NCI-H128 (cell line): Measurements from ENCODE around the gene NUDT4B.
"Not testable (repeated sequence)": the region's sequence is repeated elsewhere in the genome, so short reads cannot be mapped to it uniquely, and the experiment has no call there.

Source experiments
- DNase-seq: peaks from one replicate; lab custom pipeline; 2025; ENCODE audit not compliant: unreplicated experiment; lab: John Stamatoyannopoulos, UW

Gene NUDT4B

DNA sequence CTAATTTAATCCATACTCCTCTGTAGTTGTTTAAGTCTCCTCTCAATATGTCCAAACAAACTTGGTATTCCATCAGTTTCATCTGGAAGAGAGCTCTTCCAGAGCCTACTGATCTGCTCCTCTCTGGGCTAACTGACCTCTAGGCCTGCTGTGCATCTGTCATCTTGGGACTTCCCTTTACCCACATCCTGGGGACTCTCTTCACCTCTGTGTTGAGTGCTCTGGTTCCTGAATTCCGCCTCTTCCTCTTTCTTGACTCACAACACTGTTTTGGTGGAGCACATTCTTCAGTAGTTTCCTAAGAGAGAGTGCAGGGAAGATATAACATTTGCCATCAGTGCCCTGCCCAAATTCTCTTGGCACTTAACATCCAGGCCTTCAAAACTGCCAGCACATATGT is 13.0 kb upstream of the NUDT4B start:
- not testable (repeated sequence) for DNase-seq

DNA sequence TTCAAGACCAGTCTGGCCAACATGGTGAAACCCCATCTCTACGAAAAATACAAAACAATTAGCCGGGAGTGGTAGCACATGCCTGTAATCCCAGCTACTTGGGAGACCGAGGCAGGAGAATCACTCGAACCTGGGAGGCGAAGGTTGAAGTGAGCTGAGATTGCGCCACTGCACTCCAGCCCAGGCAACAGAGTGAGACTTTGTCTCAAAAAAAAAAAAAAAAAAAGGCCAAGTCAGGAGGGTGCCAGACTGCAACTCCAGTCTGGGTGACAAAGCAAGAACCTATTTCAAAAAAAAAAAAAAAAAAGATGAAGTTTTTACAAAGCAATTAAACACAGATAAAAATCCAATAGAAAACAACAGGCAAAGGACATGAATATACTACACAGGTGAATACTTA is 9.9 kb upstream of the NUDT4B start:
- not testable (repeated sequence) for DNase-seq

DNA sequence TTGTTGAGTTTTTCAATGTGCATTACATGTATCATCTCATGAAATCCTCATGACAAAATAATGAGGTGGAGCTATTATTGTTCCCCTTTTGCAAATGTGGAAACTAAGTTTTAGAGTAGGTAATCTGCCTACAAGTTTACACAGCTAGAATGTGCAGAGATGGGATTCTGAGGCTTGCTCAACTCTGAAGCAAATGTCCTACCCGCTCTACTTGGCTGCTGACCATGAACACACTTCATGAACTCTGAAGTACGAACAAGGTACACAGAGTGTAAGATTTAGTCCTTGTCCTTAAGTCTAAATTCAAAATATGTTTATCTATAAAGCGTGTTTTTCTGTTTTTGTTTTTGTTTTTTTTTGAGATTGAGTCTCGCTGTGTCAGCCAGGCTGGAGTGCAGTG is 5.4 kb upstream of the NUDT4B start:
- not testable (repeated sequence) for DNase-seq

DNA sequence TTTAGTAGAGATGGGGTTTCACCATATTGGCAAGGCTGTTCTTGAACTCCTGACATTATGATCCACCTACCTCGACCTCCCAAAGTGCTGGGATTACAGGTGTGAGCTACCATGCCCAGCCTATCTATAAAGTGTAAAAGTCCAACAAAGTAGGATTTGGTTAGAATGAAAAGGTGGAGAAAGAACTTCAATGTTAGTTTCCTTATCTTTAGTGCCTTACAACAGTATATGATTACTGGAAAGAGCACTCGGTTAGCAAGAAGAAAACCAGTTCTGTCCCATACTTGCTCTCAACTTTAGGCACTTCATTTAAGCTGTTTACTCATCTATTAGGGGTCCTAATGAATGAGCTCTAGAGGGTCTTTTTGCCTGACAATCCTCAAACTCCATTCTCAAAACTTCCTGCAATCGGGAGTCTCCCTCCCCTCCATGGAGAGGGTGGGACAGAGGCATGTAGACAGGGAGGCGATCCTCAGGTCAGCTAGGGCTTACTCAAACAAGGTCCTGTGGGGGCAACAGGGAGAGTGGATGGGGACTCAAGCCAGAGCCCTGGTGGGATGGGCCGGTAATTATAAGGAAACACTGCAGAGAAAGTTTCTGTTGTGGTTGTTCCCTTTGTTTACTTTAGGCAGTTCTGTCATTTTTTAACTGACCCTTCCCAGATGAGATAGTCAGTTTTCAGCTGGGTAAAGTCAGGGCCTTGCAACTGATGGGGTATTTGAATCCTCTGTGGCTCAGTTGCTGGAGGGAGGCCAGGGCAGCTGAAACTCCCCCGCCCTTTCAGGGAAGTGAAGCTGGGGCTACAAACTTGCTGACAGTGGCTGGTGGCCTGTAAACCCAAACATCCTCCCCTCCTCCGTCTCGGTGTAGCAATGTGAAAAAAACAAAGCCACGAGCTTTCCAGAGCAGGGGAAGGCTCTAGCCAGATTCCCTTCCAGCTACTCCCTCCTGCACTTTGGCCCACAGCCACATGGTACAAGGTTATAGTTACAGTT is 4.6 kb upstream of the NUDT4B start:
- DNase-seq, result not testable (repeated sequence)

DNA sequence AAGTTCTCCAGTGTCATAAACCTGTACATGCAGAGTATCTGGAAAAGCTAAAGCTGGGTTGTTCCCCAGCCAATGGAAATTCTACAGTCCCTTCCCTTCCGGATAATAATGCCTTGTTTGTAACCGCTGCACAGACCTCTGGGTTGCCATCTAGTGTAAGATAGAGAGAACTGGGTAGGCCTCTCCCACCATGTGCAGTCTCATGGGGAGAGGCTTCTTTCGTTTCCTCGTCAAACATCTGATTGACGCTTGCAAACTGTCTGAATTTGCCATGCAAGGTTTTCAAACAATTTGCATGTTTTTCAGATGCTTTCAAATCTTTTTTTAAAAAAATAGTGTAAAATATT is 734 bp downstream of the NUDT4B start:
- not testable (repeated sequence) for DNase-seq

DNA sequence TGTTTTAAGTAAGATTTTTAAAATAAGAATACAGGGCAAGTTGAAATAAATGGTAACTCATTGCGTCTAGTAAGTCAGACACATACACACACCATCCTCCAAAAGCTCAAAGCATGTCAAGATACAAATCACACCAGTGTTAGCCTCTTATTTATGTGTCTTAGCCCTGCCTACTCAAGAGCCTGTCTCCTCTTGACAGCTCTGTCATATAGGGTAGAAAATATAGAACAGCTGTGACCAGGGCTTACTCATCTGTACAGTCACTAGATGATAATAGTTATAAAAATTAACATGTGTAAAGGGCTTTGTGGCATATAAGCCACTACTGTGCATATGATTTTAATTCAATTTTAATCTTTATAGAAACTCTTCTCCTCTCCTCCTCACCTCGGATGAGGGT is 7.7 kb downstream of the NUDT4B start:
- not testable (repeated sequence) for DNase-seq

DNA sequence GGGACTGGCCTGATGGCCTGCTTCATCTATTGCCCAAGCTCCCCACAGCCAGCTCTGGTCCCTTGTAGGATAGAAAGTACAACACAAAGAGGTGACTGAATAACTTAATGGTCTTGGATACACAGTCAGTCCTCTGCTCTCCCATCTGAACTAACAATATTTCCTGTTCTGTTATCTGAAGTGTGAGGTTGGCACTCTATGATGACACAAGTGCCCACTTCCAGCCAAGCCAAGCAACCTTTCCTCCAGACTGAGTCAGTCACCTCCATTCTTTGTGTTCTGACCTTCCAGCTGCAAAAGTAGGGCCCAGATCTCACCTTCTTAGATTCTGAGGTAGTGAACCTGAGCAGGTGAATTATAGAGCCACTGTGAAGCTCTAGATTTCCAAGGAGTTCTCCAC is 8.9 kb downstream of the NUDT4B start:
- DNase-seq, result not testable (repeated sequence)

DNA sequence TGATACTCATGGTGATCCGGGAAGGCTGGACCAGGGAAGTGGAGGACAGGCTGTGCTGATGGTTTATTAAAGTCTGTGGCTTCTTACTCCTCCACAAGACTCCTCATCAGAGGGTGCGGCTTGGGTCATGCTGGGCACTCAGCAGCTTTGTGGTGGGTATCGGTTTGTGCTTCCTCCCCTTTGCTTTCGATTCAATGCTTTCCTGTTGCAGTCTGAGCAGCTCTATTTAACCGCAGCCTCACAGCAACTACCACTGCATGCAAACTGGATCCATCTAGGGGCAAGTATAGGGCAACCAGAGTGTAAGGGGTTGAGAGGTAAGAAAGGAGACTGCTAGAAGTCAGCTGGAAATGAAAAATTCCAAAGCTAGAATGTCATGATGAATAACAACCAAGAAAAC is 9.8 kb downstream of the NUDT4B start:
- not testable (repeated sequence) for DNase-seq

DNA sequence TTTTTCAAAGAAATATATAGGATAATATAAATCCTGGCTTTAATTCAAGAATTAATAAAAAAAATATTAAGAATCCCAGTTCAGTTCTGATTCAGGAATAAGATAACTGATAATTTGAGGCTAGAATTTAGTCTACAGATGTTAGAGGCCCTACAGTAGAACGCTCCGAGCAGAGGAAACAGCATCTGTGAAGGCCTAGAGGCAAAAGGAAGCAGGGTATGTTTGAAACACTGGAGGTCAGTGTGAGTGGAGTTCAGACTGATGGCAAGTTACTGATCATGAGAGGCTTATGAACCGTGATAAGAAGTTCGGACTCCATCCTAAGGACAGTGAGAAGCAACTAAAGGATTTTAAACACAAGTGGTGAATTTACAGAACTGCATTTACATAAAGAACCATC is 10.4 kb downstream of the NUDT4B start:
- DNase-seq, result not testable (repeated sequence)

DNA sequence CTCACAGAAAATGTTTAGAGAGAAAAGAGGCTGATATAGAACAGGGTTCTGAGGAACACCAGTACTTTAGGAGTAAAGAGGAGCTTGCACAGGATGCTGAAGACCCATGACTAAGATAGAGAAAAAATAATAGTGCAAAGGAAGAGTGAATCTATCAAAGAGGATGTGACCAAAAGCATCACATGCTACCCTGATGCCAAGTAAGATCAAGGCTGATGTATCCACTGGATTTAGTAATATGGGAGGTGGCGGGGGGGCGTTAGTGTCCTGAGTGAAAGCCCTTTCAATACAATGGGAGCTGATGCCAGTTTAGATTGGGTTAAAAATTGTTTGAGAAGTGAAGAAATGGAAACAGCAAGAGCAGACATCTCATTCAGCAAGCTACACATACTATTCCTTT is 11.2 kb downstream of the NUDT4B start:
- not testable (repeated sequence) for DNase-seq

DNA sequence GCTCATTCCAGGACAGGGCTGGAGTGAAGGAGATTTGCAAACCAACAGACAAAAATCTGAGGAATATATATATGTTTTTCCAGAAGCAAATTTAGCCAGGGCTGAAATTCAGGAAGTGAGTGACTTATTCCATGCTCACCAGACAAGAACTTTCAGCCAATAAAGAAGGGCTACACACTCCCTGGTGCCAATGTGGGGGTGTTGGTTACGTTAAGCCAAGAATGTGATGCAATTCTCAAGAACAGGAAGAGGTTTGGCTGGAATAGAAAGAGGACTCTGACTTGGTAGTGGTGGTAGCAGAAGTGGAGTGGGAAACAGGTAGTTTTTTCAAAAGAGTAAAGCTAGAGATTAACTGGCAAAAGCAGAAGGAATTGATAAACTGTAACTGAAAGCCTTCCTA is 11.6 kb downstream of the NUDT4B start:
- not testable (repeated sequence) for DNase-seq

DNA sequence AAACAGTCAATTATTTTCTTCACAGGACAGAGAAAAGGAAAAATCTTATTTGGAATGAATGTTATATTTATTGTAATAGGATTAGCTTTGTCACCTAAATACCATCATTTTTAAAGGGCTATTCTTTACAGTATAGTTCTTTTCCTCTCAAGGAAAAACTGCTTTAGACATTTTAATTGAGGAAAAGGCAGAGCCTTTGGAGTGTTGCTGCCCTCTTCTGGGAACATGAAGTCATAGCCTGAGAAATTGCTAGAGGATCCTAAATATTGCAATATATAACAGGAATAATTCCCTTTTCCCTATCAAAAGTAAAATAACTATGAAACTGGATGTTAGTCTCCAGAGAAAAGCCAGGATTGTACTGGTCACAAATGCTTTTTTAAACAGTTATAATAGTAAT is 12.8 kb downstream of the NUDT4B start:
- not testable (repeated sequence) for DNase-seq

DNA sequence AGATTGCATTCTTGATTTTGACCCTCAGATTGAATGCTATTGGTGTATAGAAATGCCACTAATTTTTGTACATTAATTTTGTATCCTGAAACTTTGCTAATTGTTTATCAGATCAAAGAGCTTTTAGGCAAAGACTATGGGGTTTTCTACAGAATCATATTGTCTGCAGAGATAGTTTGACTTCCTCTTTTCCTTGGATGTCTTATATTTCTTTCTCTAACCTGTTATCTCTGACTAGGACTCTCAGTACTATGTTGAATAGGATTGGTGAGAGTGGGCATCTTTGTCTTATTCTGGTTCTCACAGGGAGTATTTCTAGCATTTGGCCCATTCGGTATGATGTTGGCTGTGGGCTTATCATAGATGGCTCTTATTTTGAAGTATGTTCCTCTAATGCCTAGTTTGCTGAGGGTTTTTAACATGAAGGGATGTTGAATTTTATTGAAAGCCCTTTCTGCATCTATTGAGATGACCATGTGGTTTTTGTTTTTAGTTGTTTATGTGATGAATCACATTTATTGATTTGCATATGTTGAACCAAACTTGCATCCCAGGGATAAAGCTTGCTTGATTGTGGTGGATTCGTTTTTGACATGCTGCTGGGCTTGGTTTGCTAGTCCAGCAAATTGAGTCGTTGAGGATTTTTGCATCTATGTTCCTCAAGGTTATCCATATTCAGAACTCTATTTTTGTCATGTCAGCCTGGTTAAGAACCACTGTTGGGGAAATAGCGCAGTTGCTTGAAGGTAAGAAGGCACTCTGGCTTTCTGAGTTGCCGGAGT is 16.9 kb downstream of the NUDT4B start:
- DNase-seq, result not testable (repeated sequence)

DNA sequence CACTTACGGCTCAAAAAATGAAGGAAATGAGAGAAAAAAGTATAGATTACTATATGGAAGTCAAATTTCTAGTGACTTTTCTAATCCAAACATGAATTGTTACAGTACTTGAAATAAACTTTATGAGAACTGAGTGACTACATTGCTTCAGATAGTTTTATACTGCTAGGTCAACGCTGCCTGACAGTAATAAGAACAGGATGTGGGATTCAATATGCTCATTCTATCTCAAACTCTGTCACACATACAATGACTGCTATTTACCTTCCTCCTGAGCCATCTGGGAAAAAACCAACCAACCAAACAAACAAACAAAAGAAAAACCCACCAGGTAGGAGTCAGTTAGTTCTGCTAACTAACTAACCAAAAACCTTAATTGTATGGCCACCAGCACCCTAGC is 20.0 kb downstream of the NUDT4B start:
- DNase-seq, result not testable (repeated sequence)

DNA sequence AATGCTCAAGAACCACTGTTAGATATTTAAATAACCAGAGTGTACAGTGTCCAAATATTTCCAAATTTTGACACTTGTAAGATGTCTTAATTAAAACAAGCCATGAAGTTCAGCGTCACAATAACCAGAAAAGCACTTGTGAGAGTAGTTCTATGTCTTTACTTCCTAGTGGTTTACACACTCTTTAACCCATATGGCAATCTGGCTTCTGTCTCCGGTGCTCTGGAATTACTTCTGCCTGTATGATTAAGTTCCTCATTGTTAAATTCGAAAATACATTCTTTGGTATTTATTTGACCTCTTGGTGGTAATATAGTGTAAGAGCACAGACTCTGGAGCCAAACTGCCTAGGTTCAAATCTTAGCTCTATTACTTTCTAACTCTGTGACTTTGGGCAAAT is 20.9 kb downstream of the NUDT4B start:
- not testable (repeated sequence) for DNase-seq

DNA sequence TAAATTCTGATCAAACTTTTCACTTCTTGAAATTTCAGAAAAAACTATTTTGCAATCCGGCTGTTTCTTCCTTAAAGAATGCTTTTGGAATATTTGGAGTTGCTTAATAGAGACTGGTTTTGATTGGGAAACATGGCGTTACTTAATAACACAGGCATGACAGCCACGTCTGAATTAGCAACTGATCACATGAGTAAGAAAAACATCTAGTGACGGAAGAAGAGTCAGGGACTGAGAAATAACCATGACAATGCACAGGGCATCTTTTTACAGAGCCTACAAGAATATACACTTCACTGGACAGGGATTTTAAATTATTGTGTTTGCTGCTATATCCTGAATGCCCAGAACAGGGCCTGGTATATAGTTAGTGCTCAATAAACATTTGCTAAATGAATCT is 25.1 kb downstream of the NUDT4B start:
- DNase-seq, result not testable (repeated sequence)

DNA sequence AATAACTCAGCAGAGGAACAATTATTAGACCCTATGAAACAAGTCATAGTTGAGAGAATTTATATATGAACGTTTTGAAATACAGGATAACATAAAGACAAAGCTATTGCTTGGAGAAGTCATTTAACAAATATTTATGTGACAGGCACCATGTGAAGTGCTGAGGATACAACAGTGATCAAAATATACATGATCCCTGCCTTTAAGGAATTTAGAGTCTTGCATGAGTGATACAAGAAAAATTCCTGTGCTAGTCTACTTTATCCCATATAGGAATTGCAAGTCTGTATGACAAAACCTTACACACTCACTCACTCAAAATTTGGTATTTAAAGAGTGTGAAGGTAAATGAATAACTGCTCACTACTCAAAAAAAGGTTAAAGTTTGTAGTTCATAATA is 25.5 kb downstream of the NUDT4B start:
- not testable (repeated sequence) for DNase-seq

DNA sequence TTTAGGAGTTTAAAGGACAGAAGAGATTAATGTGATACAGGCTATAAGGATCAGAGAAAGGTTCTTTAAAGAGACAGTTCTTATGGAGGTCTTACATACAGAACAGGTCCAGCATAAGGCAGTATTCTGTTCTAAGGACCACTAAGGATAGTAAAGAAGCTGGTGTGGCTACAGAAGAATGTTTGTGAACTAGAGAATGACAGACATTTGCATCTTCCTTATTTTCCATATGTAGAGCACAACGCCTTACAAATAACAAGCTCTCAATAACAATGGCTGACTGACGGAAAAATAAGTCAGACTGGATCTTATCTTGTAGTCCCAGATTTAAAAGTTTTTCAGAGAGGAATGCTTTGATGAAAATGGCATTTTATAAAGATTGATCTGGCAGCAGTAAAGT is 26.7 kb downstream of the NUDT4B start:
- DNase-seq, result not testable (repeated sequence)

DNA sequence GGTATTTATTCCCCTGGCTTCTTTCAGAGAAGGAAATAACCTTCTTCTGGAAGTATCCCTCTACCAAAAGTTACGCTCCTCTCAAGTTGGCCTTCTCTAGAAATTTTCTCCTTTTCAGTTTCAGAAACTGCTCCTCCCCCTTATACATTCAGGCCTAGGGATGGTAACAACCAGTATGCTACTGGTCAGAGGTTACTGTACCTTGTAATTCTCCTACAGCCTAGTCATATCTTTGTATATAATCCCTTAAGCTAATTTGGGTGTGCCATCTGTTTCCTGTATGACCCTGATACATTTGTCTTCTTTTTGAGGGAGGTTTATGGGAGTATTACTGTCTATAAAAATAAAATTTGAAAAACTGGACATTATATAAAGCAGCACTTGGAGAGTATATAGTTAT is 29.1 kb downstream of the NUDT4B start:
- not testable (repeated sequence) for DNase-seq

DNA sequence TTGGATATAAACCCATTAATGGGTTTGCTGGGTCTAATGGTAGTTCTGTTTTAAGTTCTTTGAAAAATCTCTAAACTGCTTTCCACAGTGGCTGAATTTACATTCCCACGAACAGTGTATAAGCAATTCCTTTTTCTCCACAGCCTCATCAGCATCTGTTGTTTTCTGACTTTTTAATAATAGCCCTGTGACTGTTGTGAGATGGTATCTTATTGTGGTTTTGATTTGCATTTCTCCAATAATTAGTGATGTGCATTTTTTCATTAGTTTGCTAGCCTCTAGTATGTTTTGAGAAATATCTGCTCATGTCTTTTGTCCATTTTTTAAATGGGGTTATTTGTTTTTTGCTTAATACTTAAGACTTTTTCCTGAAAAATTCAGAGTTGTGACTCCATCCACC is 31.8 kb downstream of the NUDT4B start:
- not testable (repeated sequence) for DNase-seq

DNA sequence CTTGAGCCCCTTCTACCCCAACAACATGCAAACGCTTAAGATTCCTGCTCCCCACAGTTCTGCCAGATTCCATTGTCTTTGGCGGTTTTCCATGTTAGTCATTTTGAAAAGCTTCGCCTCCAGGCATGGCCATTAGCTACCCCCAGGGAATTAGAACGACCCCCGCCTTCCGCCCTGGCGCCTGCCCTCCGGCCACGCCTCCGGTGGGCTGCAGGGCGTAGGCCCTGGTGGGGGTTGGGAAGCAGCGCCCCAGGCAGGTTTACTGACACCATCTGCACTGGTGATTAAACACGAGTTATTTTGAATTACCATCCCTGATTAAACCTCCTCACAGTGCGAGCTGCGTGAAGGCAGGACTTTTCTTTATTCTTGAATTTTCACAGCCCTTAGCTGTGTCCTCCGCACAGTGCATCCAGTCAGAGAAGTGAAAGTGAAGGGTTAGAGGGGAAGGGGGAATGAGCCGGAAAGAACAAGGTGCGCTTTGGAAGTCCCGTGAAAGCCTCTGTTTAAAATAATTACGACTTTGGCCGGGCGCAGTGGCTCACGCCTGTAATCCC is 43.0 kb downstream of the NUDT4B start:
- DNase-seq, result not testable (repeated sequence)
